ENCODE results near the gene EPDR1. TPM values are rescaled to one million over a fixed set of nuclear protein-coding genes. Genes with fewer than 3 reads are reported as not detected.

EPDR1 gene
- total and polyA plus RNA-seq, 2 of the 4 experiments (the other 2 are of a cell fraction), result under 0.01 to 0.09 TPM

GRCh38 chr7:38000272-38000671, 79.8 kb downstream of the EPDR1 start:
- in situ Hi-C loops (cut with MboI; ENCODE audit: low sequenced_read_pairs), result no loop called here
- peaks cover 3% of the 10 kb centered on the region; the same call in 1 of the 2 replicates for H3K9me3 ChIP-seq (ENCODE audit: control insufficient read depth, insufficient read depth, low read length)
- H4K8ac ChIP-seq (ENCODE audit: low read depth in 2 of 2, low read length in 2 of 2), result no peak overlapping the region
- H3K4me1 ChIP-seq (ENCODE audit: control insufficient read depth, insufficient read depth, low read length), result no peaks in the 10 kb centered on the region
- CTCF ChIA-PET, result no interaction called here
- dilution Hi-C loops (cut with HindIII; ENCODE audit: low sequenced_read_pairs, unreplicated experiment), result no loop called here
- no peak overlapping the region for H2BK120ac ChIP-seq (ENCODE audit: low read depth, low read length)
- no peak overlapping the region for H2AFZ ChIP-seq (replicated peaks; ENCODE audit: low read length, poor library complexity)
- H3K9me1 ChIP-seq (ENCODE audit: insufficient read depth, low read length), result no peaks in the 10 kb centered on the region
- no peak overlapping the region for H4K91ac ChIP-seq (ENCODE audit: insufficient read depth, low read depth, low read length)
- H2AK9ac ChIP-seq (replicated peaks; ENCODE audit: low read depth, low read length, poor library complexity), result no peak overlapping the region
- ATAC-seq (ENCODE audit: low read depth), result no peak
- no peak overlapping the region for H4K5ac ChIP-seq (ENCODE audit: low read depth, low read length)
- no peaks in the 10 kb centered on the region for H3K79me1 ChIP-seq (ENCODE audit: low read depth in 1 of 2, low read length in 2 of 2)
- H2BK5ac ChIP-seq (ENCODE audit: low read depth, low read length, poor library complexity, severe bottlenecking), result no peak overlapping the region
- BruUV-seq (replicated peaks), result no TSS peak
- H3K36me3 ChIP-seq (ENCODE audit: control insufficient read depth, insufficient read depth, low read length), result no peaks in the 10 kb centered on the region
- no peak overlapping the region for H3K23ac ChIP-seq (ENCODE audit: low read depth, low read length)
- no peak overlapping the region for H2AK5ac ChIP-seq (ENCODE audit: low read depth, low read length)
- H3K27ac ChIP-seq (ENCODE audit: insufficient read depth, low read length), result no peak overlapping the region
- H3K4me2 ChIP-seq (ENCODE audit: low read depth, low read length), result no peak overlapping the region
- POLR2A ChIA-PET (ENCODE audit: unreplicated experiment), result interaction anchor here (0.5 kb wide), 1 partner anchor 72 kb away, joined by 6 read pairs; no protein-coding TSS in a partner anchor
- no peaks in the 10 kb centered on the region for H4K20me1 ChIP-seq (ENCODE audit: insufficient read depth, low read length)
- no peak overlapping the region for H2BK15ac ChIP-seq (ENCODE audit: low read depth, low read length)
- H3K56ac ChIP-seq (ENCODE audit: extremely low read depth, insufficient read depth, low read length), result no peak overlapping the region
- WGBS, 2 experiments (ENCODE audit: extremely low coverage in 2 of 2, insufficient read length in 1 of 2), result no CpG with 5 or more reads among the region's 3 CpGs
- intact Hi-C loops (cut with micrococcal nuclease), result no loop called here
- TF ChIP-seq ELK1 (IDR thresholded peaks at IDR 0.05; ENCODE audit: borderline replicate concordance, low read depth, low read length), result no peak
- H3K4me3 ChIP-seq (ENCODE audit: insufficient read depth, low read depth, low read length), result no peak overlapping the region
- H3K9ac ChIP-seq (ENCODE audit: low read depth, low read length), result no peak overlapping the region
- no peak for DNase-seq
- H2BK20ac ChIP-seq (ENCODE audit: low read depth, low read length), result no peak overlapping the region
- no peaks in the 10 kb centered on the region for H3K27me3 ChIP-seq (ENCODE audit: control insufficient read depth, insufficient read depth, low read length)
- H3K4ac ChIP-seq (ENCODE audit: low read depth, low read length), result no peak overlapping the region
- no peak overlapping the region for H3K14ac ChIP-seq (replicated peaks; ENCODE audit: low read depth, low read length)
- H3K18ac ChIP-seq (ENCODE audit: low read depth, low read length), result no peak overlapping the region

Other genes with a start within 250 kb of the EPDR1 start
- not detected in 2 replicates for gene GPR141, start 236.9 kb upstream of the EPDR1 start, total RNA-seq (2012; rRNA removed)
- gene GPR141, start 236.9 kb upstream of the EPDR1 start, polyA plus RNA-seq (2012; rRNA removed), result not detected in 2 replicates
- gene NME8, start 72.0 kb upstream of the EPDR1 start, total RNA-seq (2012; rRNA removed), result not detected in 2 replicates
- not detected in 2 replicates for gene NME8, start 72.0 kb upstream of the EPDR1 start, polyA plus RNA-seq (2012; rRNA removed)
- gene SFRP4, start 3.8 kb upstream of the EPDR1 start, total RNA-seq (2012; rRNA removed), result not detected in 2 replicates
- not detected in 2 replicates for gene SFRP4, start 3.8 kb upstream of the EPDR1 start, polyA plus RNA-seq (2012; rRNA removed)